ENCODE data around the gene GPR25.

DNA sequence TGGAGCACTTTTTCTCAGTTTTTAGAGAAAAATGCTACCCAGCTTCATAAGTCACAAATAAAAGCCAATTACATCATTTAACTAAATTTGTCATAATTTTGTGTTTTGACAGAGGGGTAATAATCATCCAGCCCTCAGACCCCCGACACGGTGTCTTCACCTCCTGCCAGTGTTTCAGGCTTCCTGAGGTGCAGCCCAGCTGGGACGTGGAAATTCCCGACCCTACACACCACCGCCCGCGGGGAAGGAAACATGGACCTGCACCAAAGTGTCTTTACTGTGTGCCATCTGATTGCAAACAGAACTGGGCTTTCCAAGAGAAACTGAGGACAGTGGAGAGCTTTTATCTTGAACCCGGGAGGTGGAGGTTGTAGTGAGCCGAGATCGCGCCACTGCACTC, 14.3 kb downstream of the GPR25 start:
- TF ChIP-seq RARB (CRISPR knock-in tag; IDR thresholded peaks at IDR 0.05) (no peak), TOX (CRISPR knock-in tag; IDR thresholded peaks at IDR 0.05; ENCODE audit: borderline replicate concordance) (no peak), ZFP30 (CRISPR knock-in tag; IDR thresholded peaks at IDR 0.05) (no peak), TCF4 (CRISPR knock-in tag; IDR thresholded peaks at IDR 0.05; ENCODE audit: borderline replicate concordance) (no peak), ESRRG (CRISPR knock-in tag; IDR thresholded peaks at IDR 0.05) (no peak)
